Measurements from ENCODE around the gene CYP1B1.

DNA sequence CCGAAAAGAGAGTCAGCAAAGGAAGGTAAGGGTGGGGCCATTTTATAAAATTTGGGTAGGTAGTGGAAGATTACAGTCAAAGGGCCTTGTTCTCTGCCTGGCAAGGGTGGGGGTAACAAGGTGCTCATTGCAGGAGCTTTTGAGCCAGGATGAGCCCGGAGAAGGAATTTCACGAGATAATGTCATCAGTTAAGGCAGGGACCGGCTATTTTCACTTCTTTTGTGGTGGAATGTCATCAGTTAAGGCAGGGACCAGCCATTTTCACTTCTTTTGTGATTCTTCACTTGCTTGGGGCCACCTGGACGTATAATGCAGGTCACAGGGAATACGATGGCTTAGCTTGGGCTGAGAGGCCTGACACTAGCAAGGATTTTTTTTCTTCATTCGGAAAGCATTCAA, 58.1 kb downstream of the CYP1B1 start:
- TF ChIP-seq, protein P1, sequence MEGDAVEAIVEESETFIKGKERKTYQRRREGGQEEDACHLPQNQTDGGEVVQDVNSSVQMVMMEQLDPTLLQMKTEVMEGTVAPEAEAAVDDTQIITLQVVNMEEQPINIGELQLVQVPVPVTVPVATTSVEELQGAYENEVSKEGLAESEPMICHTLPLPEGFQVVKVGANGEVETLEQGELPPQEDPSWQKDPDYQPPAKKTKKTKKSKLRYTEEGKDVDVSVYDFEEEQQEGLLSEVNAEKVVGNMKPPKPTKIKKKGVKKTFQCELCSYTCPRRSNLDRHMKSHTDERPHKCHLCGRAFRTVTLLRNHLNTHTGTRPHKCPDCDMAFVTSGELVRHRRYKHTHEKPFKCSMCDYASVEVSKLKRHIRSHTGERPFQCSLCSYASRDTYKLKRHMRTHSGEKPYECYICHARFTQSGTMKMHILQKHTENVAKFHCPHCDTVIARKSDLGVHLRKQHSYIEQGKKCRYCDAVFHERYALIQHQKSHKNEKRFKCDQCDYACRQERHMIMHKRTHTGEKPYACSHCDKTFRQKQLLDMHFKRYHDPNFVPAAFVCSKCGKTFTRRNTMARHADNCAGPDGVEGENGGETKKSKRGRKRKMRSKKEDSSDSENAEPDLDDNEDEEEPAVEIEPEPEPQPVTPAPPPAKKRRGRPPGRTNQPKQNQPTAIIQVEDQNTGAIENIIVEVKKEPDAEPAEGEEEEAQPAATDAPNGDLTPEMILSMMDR (IDR thresholded peaks at IDR 0.05), result no peak
- TF ChIP-seq EZH2phosphoT487 (IDR thresholded peaks at IDR 0.05) (no peak), EZH2 (IDR thresholded peaks at IDR 0.05) (no peak)

All from neural progenitor cell (in vitro differentiated cells).